Lower leg skin (tissue), 4 donors: ENCODE results near the gene MRPS18B. TPM values are rescaled to one million over a fixed set of nuclear protein-coding genes. Genes with fewer than 3 reads are reported as not detected.

Experiments
- DNase-seq, 2 donors: peaks; one replicate each; pipeline ENCODE4 v3.0.0-alpha.2; 2019; ENCODE audit warnings: low spot score in 2 of 2
- H3K4me3 ChIP-seq: fragments of 200-600 bp; sonication (generic); 2 replicates; pipeline ENCODE4 v1.5.1; 2017; ENCODE audit warnings: mild to moderate bottlenecking, low read depth; ENCODE audit not compliant: poor library complexity, severe bottlenecking
- POLR2A ChIP-seq, 2 donors: fragments of 450-650 bp; IDR thresholded peaks; one replicate each; pipeline ENCODE4 v1.6.1; 2016 to 2017; ENCODE audit warnings: antibody characterized with exemption in 2 of 2, mild to moderate bottlenecking in 1 of 2, moderate library complexity in 1 of 2
- WGBS, 2 donors: methylation state at CpG; one replicate each; pipeline ENCODE4 v1.1.5; 2018; 5-methylcytosine and 5-hydroxymethylcytosine counted together
- intact Hi-C: fragments of 100-400 bp; cut with DNase I; formaldehyde crosslinking; loops from one replicate; pipeline ENCODE4 v1.15.0; 2023; ENCODE audit warnings: low total_unique reads
- total RNA-seq, 4 donors: library from RNA; depleted of rRNA; stranded (reverse); fragments of >200 nt; gene quantifications; one replicate each; pipeline ENCODE4 v1.1.0, GENCODE V29; 2016
- TF ChIP-seq, protein P1 (sequence below), 3 donors: fragments of 450-650 bp; IDR thresholded peaks; one replicate each; pipeline ENCODE4 v1.5.1; 2016; ENCODE audit warnings: antibody characterized with exemption in 3 of 3, mild to moderate bottlenecking in 3 of 3, moderate library complexity in 2 of 3

Gene MRPS18B
- total RNA-seq, result 10 to 100 TPM; 57.2 to 64.8 (median 62.2) TPM

DNA sequence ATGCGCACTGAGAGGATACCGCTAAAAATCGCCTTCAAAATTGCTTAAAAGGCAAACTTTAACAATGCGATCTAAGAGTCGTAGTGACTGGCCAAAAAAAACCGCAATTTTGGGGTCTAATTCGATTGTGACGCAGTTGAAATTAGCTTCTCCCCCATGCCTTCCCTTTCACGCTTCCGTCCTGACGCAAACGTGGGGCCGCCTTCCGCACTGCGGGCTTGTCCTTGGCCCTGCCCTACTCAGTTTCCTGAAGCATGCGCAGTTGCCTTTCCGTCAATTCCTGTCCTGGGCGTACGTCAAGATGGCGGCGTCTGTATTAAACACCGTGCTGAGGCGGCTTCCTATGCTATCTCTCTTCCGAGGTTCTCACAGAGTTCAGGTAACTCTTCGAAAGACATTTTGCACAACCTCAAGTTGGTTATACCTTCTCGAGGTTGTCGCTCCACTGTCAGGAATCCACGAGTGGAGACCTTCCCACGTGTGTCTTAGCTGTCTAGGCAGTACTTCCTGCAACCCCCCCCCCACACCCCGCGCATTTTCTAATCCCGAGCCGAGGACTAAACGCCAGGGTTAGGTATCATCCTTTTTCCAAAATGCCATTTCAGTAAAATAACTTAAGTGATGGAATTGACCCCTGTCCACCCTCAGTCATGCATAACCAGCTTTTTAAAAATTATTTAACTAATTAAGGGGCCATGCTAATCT, at the start of gene MRPS18B:
Gene MRPS18B, plus strand, starts transcription at position 276 of the 705 bp plus-strand sequence. Its CDS starts 26 bp downstream, at position 302.
- 0 to 1% methylated on average over 34 of the region's 34 CpGs for WGBS, 2 donors
- TF ChIP-seq, protein P1, sequence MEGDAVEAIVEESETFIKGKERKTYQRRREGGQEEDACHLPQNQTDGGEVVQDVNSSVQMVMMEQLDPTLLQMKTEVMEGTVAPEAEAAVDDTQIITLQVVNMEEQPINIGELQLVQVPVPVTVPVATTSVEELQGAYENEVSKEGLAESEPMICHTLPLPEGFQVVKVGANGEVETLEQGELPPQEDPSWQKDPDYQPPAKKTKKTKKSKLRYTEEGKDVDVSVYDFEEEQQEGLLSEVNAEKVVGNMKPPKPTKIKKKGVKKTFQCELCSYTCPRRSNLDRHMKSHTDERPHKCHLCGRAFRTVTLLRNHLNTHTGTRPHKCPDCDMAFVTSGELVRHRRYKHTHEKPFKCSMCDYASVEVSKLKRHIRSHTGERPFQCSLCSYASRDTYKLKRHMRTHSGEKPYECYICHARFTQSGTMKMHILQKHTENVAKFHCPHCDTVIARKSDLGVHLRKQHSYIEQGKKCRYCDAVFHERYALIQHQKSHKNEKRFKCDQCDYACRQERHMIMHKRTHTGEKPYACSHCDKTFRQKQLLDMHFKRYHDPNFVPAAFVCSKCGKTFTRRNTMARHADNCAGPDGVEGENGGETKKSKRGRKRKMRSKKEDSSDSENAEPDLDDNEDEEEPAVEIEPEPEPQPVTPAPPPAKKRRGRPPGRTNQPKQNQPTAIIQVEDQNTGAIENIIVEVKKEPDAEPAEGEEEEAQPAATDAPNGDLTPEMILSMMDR (IDR thresholded peaks at IDR 0.05), result no peak
- TF ChIP-seq POLR2A (IDR thresholded peaks at IDR 0.05), result peak in 1 of 2 donors; percentile 73
- peak; percentile 98 to 99 for DNase-seq
- intact Hi-C loops, result no loop called here
- peak within 1 kb of the TSS; percentile 88 for H3K4me3 ChIP-seq

GRCh38 chr6:30568245-30568644, 49.4 kb upstream of the MRPS18B start:
- DNase-seq, result no peak
- H3K4me3 ChIP-seq, result no peak overlapping the region
- WGBS, 2 donors, result 59 to 62% methylated on average over 3 of the region's 3 CpGs
- TF ChIP-seq, protein P1 (IDR thresholded peaks at IDR 0.05), result no peak
- no peak for TF ChIP-seq POLR2A (IDR thresholded peaks at IDR 0.05)
- intact Hi-C loops, result no loop called here

GRCh38 chr6:30570263-30570662, 47.4 kb upstream of the MRPS18B start:
- WGBS, 2 donors, result 68 to 82% methylated on average over 1 of the region's 1 CpG
- no peak overlapping the region for H3K4me3 ChIP-seq
- TF ChIP-seq POLR2A (IDR thresholded peaks at IDR 0.05), result no peak
- TF ChIP-seq, protein P1 (IDR thresholded peaks at IDR 0.05), result no peak
- intact Hi-C loops, result no loop called here
- no peak for DNase-seq

- DNase-seq, result no peak
- intact Hi-C loops, result no loop called here
- H3K4me3 ChIP-seq, result peak overlapping the region; percentile 54
- 1% methylated on average over 18 of the region's 18 CpGs for WGBS, 2 donors
- TF ChIP-seq, protein P1 (IDR thresholded peaks at IDR 0.05), result no peak
- TF ChIP-seq POLR2A (IDR thresholded peaks at IDR 0.05), result no peak
These were observed 46.9 kb upstream of the MRPS18B start for GRCh38 chr6:30570740-30571074.

GRCh38 chr6:30571075-30571761, 46.4 kb upstream of the MRPS18B start, which contains the start of gene ABCF1:
Gene ABCF1 (plus strand): TSS chr6:30571442. CDS start chr6:30571488, 46 bp downstream.
- intact Hi-C loops, result no loop called here
- WGBS, 2 donors, result 0 to 1% methylated on average over 39 to 59 of the region's 59 CpGs
- DNase-seq, result peak; percentile 97 to 100
- H3K4me3 ChIP-seq, result peak within 1 kb of the TSS; percentile 58
- TF ChIP-seq, protein P1 (IDR thresholded peaks at IDR 0.05), result no peak
- no peak for TF ChIP-seq POLR2A (IDR thresholded peaks at IDR 0.05)
